Measurements from ENCODE around the gene COMMD1.

- TF ChIP-seq CTCF (IDR thresholded peaks at IDR 0.05 in 4 of 5, conservative IDR thresholded peaks at IDR 0.05 in 1 of 5) (no peak), POLR2A (IDR thresholded peaks at IDR 0.05) (no peak)
These were observed 196.4 kb downstream of the COMMD1 start for GRCh38 chr2:62101886-62102285.

All from gastrocnemius medialis (tissue), 4 donors.